GM19463 (cell line): ENCODE results near the gene SUOX.
"Not testable (repeated sequence)": the region's sequence is repeated elsewhere in the genome, so short reads cannot be mapped to it uniquely, and the experiment has no call there.

Experiments
- ATAC-seq: cut with Tn5 transposase; IDR thresholded peaks from one replicate; pipeline ENCODE4 v1.9.1; 2021; ENCODE audit warnings: mild to moderate bottlenecking, moderate library complexity; ENCODE audit not compliant: unreplicated experiment

Gene SUOX

GRCh38 chr12:55996715-55997534 lies at the start of gene SUOX:
SUOX (plus strand) TSS chr12:55997276; CDS start chr12:56002222, 4,946 bp downstream.
- peak; percentile 100 for ATAC-seq

GRCh38 chr12:55955344-55955743 lies 41.7 kb upstream of the SUOX start:
- no peak for ATAC-seq

- ATAC-seq: no peak
Observed at GRCh38 chr12:55955800-55956508, 41.1 kb upstream of the SUOX start.

GRCh38 chr12:55957106-55957859 lies 39.8 kb upstream of the SUOX start:
- ATAC-seq: no peak

GRCh38 chr12:55963760-55964159 lies 33.3 kb upstream of the SUOX start:
- ATAC-seq: no peak

GRCh38 chr12:55965240-55965639 lies 31.8 kb upstream of the SUOX start:
- ATAC-seq: no peak

- ATAC-seq: no peak
Observed at GRCh38 chr12:55965941-55966407, 31.1 kb upstream of the SUOX start, which contains the start of gene PMEL. PMEL (minus strand) TSS chr12:55966042; CDS start chr12:55966011, 31 bp downstream.

GRCh38 chr12:55966408-55967281 lies 30.4 kb upstream of the SUOX start, which contains the start of gene CDK2:
CDK2 (plus strand) TSS chr12:55966830; CDS start chr12:55967009, 179 bp downstream.
- peak; percentile 99 for ATAC-seq

- no peak for ATAC-seq
Observed at GRCh38 chr12:55969356-55969755, 27.7 kb upstream of the SUOX start.

GRCh38 chr12:55970775-55971174 lies 26.3 kb upstream of the SUOX start:
- no peak for ATAC-seq

- no peak for ATAC-seq
Observed at GRCh38 chr12:55972042-55972441, 25.0 kb upstream of the SUOX start.

- ATAC-seq: no peak
Observed at GRCh38 chr12:55972456-55972855, 24.6 kb upstream of the SUOX start.

GRCh38 chr12:55972911-55973598 lies 24.0 kb upstream of the SUOX start:
- ATAC-seq: no peak

- peak; percentile 88 for ATAC-seq
Observed at GRCh38 chr12:55973599-55974307, 23.3 kb upstream of the SUOX start, which contains the start of gene RAB5B. RAB5B (plus strand) TSS chr12:55974078; CDS start chr12:55986961, 12,883 bp downstream.

GRCh38 chr12:55974308-55974730 lies 22.8 kb upstream of the SUOX start:
- no peak for ATAC-seq

GRCh38 chr12:55978393-55978792 lies 18.7 kb upstream of the SUOX start:
- ATAC-seq: no peak

GRCh38 chr12:55979069-55979468 lies 18.0 kb upstream of the SUOX start:
- ATAC-seq: no peak

GRCh38 chr12:55981882-55982281 lies 15.2 kb upstream of the SUOX start:
- not testable (repeated sequence) for ATAC-seq
